SH-SY5Y (cell line): ENCODE data around the gene CENPU.

ENCODE experiments used
- GATA2 ChIP-seq: IDR thresholded peaks from 2 replicates; pipeline ENCODE4 v1.6.1; 2011; ENCODE audit warnings: mild to moderate bottlenecking, low read depth, low read length
- GATA3 ChIP-seq: IDR thresholded peaks from 2 replicates; pipeline ENCODE4 v1.6.1; 2011; ENCODE audit warnings: low read depth, mild to moderate bottlenecking, low read length, moderate library complexity

- no peak for TF ChIP-seq GATA2
- no peak for TF ChIP-seq GATA3
These were observed 44.4 kb upstream of the CENPU start for GRCh38 chr4:184778325-184778724.
